Mucosa of descending colon (tissue), 3 donors: Measurements from ENCODE around the gene MAGEA10. TPM values are rescaled to one million over a fixed set of nuclear protein-coding genes. Genes with fewer than 3 reads are reported as not detected.

Experiments
- ATAC-seq: fragments of 200-7000 bp; cut with Tn5 transposase; one replicate; pipeline ENCODE4 v1.9.1; 2020; ENCODE audit warnings: mild to moderate bottlenecking, moderate library complexity
- DNase-seq, 3 donors: peaks; one replicate each; pipeline ENCODE4 v3.0.0-alpha.2; 2020
- H3K36me3 ChIP-seq: fragments of 200-600 bp; one replicate; pipeline ENCODE4 v1.8.0; 2021; ENCODE audit warnings: low read depth, mild to moderate bottlenecking
- H3K4me1 ChIP-seq: fragments of 200-600 bp; one replicate; pipeline ENCODE4 v1.8.0; 2021; ENCODE audit warnings: low read depth, mild to moderate bottlenecking
- H3K4me3 ChIP-seq: fragments of 200-600 bp; one replicate; pipeline ENCODE4 v1.8.0; 2021; ENCODE audit warnings: mild to moderate bottlenecking
- H3K9me3 ChIP-seq: fragments of 200-600 bp; one replicate; pipeline ENCODE4 v1.8.0; 2021; ENCODE audit warnings: mild to moderate bottlenecking
- CTCF ChIP-seq: fragments of 200-600 bp; IDR thresholded peaks from one replicate; pipeline ENCODE4 v1.8.0; 2022; ENCODE audit warnings: antibody characterized with exemption, mild to moderate bottlenecking
- intact Hi-C, 2 donors: fragments of 100-400 bp; cut with DNase I in 1 of 2; cut with micrococcal nuclease in 1 of 2; formaldehyde crosslinking; loops; one replicate each; pipeline versions ENCODE4 v1.11.0 to v1.11.1; 2022; cut with DNase I, micrococcal nuclease
- total RNA-seq, 3 donors: library from RNA; stranded (reverse); fragmentation: NEBNext Ultra II Directional in 2 of 3; extraction: Animal tissue kit (Norgen Biotek cat#: 25700) in 2 of 3; gene quantifications; one replicate each; pipeline versions ENCODE4 v1.2.1 to v1.2.4, GENCODE V29; 2021 to 2023
- donor health status: DM: no; HTN: no; CAD: no; lungs with moderate emphysema.
- donor health status: DM: no; HTN: no; CAD: no.
- donor health status: DM: no; HTN: yes; CAD: no.

Gene MAGEA10
- total RNA-seq, 3 donors from 2014 or later = not detected

DNA sequence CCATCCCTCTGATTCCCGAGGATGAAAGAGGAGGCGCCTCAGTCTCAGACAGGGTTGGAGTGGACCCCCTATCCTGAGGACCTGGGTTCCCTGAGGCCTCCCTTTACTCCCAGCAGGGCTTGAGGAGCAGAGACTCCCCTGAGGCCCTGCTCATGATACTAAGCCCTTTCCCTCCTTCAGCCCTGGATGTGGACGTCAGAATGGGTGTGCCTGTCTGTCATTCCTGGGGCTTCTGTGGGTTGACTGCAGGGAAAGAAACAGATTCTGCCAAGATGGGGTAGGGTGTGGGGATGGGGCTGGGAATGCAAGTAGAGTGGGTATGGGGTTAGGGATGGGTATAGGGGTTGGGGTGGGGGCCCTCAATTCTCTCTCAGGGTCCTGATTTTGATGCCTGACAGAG lies 21.1 kb downstream of the MAGEA10 start:
- ATAC-seq (no peak), DNase-seq (no peak)
- intact Hi-C loops = no loop called here
- Histone ChIP-seq H3K4me3 (no peak overlapping the region), H3K36me3 (no peaks in the 10 kb centered on the region), H3K4me1 (no peaks in the 10 kb centered on the region), H3K9me3 (no peaks in the 10 kb centered on the region)
- TF ChIP-seq CTCF = no peak

- Histone ChIP-seq H3K36me3 (no peaks in the 10 kb centered on the region), H3K9me3 (no peaks in the 10 kb centered on the region), H3K4me1 (no peaks in the 10 kb centered on the region), H3K4me3 (no peak overlapping the region)
- no peak for DNase-seq
- intact Hi-C loops = no loop called here
- no peak for ATAC-seq
- TF ChIP-seq CTCF = no peak
Measured at GRCh38 chrX:152108527-152108926, 29.9 kb downstream of the MAGEA10 start.

GRCh38 chrX:152103866-152104265 lies 34.5 kb downstream of the MAGEA10 start:
- TF ChIP-seq CTCF = no peak
- ATAC-seq = no peak

GRCh38 chrX:152086141-152086540 lies 52.2 kb downstream of the MAGEA10 start:
- intact Hi-C loops = no loop called here
- Histone ChIP-seq H3K36me3 (no peaks in the 10 kb centered on the region), H3K4me3 (no peak overlapping the region), H3K9me3 (no peaks in the 10 kb centered on the region), H3K4me1 (no peaks in the 10 kb centered on the region)
- ATAC-seq (no peak), DNase-seq (no peak)
- no peak for TF ChIP-seq CTCF

More at GRCh38 chrX:152103866-152104265, 34.5 kb downstream of the MAGEA10 start:
- intact Hi-C loops = no loop called here
- Histone ChIP-seq H3K4me3 (no peak overlapping the region), H3K36me3 (no peaks in the 10 kb centered on the region), H3K9me3 (no peaks in the 10 kb centered on the region), H3K4me1 (no peaks in the 10 kb centered on the region)
- no peak for DNase-seq

Other genes starting within 250 kb of the MAGEA10 start
- not detected for gene MAGEA4, start 225.7 kb downstream of the MAGEA10 start, total RNA-seq
- 10 to 100 TPM; 21.3 to 25.7 (median 22.1) TPM for gene GABRE, start 163.9 kb downstream of the MAGEA10 start, total RNA-seq